K562 (cell line): Measurements from ENCODE around the gene SLAMF9. TPM values are rescaled to one million over a fixed set of nuclear protein-coding genes. Genes with fewer than 3 reads are reported as not detected.

Experiments
- ATAC-seq: fragments of 200-7000 bp; cut with Tn5 transposase; 3 replicates; pipeline ENCODE4 v1.9.1; 2020; ENCODE audit warnings: moderate library complexity
- BruUV-seq: library from RNA; stranded (reverse); fragments of 400-500 nt; replicated peaks from 2 replicates; lab custom pipeline; 2021; lab: Mats Ljungman, UMichigan
- CTCF ChIA-PET: fragments of 300-600 bp; formaldehyde crosslinking; extraction: SDS; loops from one replicate; lab custom pipeline; 2021; ENCODE audit warnings: low intra/inter-chr PET ratio; lab: Yijun Ruan, JAX
- POLR2A ChIA-PET: fragments of 300-600, 350-650 bp; sonication (Branson Sonifier 250); formaldehyde crosslinking; extraction: SDS; loops from one replicate; lab custom pipeline; 2021; ENCODE audit warnings: antibody characterized with exemption, inconsistent platforms; lab: Yijun Ruan, JAX
- DNase-seq, 4 experiments: peaks; one replicate each; pipeline versions ENCODE4 v3.0.0 to v3.0.0-alpha.2; 2011 to 2018; ENCODE audit warnings: low spot score in 3 of 4, mixed read lengths in 3 of 4; ENCODE audit errors: extremely low read depth in 1 of 4
- FAIRE-seq: peaks from 2 replicates; lab custom pipeline; 2011; peaks lifted over from hg19 to GRCh38; lab: Jason Lieb, UNC
- H2AFZ ChIP-seq: 2 replicates; pipeline ENCODE4 v1.6.0; 2011; ENCODE audit warnings: low read depth, low read length, control low read depth, inconsistent platforms
- H3K27ac ChIP-seq: fragments of 200-600 bp; 3 replicates; pipeline ENCODE4 v1.8.0; 2011; ENCODE audit warnings: low read depth, mild to moderate bottlenecking, control low read depth, inconsistent platforms, low read length, moderate library complexity, mixed read lengths; ENCODE audit errors: extremely low read depth
- H3K27me3 ChIP-seq, 2 experiments: fragments of 300-600 bp in 1 of 2; 2 replicates in 1 of 2; 3 replicates in 1 of 2; pipeline versions ENCODE4 v1.6.0 to v1.8.0; 2011; ENCODE audit warnings: inconsistent platforms in 2 of 2, low read length in 2 of 2, mild to moderate bottlenecking in 1 of 2, mixed read lengths in 1 of 2, moderate library complexity in 1 of 2; ENCODE audit not compliant: control insufficient read depth in 2 of 2, insufficient read depth in 2 of 2
- H3K36me3 ChIP-seq: fragments of 300-600 bp; 3 replicates; pipeline ENCODE4 v1.8.0; 2011; ENCODE audit warnings: mild to moderate bottlenecking, low read length, inconsistent platforms; ENCODE audit not compliant: control insufficient read depth, insufficient read depth
- H3K4me1 ChIP-seq, 2 experiments: fragments of 200-600 bp in 1 of 2; replicated peaks in 1 of 2; 2 replicates in 1 of 2; 3 replicates in 1 of 2; pipeline versions ENCODE4 v1.5.1 to v1.8.0; 2011; ENCODE audit warnings: inconsistent platforms in 2 of 2, low read length in 2 of 2, mild to moderate bottlenecking in 1 of 2, mixed read lengths in 1 of 2, moderate library complexity in 1 of 2; ENCODE audit not compliant: control insufficient read depth in 2 of 2, insufficient read depth in 2 of 2
- H3K4me2 ChIP-seq: 2 replicates; pipeline ENCODE4 v1.6.1; 2011; ENCODE audit warnings: low read length, control low read depth, inconsistent platforms, mixed read lengths; ENCODE audit not compliant: insufficient read depth
- H3K4me3 ChIP-seq: fragments of 200-600 bp; sonication (generic), shearing (Covaris generic); 2 replicates; pipeline ENCODE4 v1.5.1; 2016; ENCODE audit warnings: control low read depth, inconsistent platforms
- H3K79me2 ChIP-seq: fragments of 200-600 bp; 3 replicates; pipeline ENCODE4 v1.8.0; 2011; ENCODE audit warnings: low read length, inconsistent platforms; ENCODE audit not compliant: control insufficient read depth, insufficient read depth
- H3K9ac ChIP-seq, 2 experiments: 2 replicates each; pipeline versions ENCODE4 v1.6.0 to v1.6.1; 2011; ENCODE audit warnings: low read depth in 2 of 2, low read length in 2 of 2, control low read depth in 1 of 2, inconsistent platforms in 1 of 2, mild to moderate bottlenecking in 1 of 2, mixed read lengths in 1 of 2; ENCODE audit not compliant: insufficient read depth in 1 of 2
- H3K9me1 ChIP-seq: one replicate; pipeline ENCODE4 v1.6.0; 2011; ENCODE audit warnings: inconsistent platforms, mild to moderate bottlenecking, low read length, moderate library complexity; ENCODE audit not compliant: control insufficient read depth, insufficient read depth
- H3K9me3 ChIP-seq: replicated peaks from 2 replicates; pipeline ENCODE4 v1.5.1; 2011; ENCODE audit warnings: low read depth, low read length, inconsistent platforms; ENCODE audit not compliant: control insufficient read depth, insufficient read depth
- H4K20me1 ChIP-seq: replicated peaks from 2 replicates; pipeline ENCODE4 v1.6.1; 2011; ENCODE audit warnings: low read length, inconsistent platforms, mixed read lengths; ENCODE audit not compliant: control insufficient read depth, insufficient read depth
- CSDE1 ChIP-seq, 2 experiments: fragments of 450-650 bp; IDR thresholded peaks; 2 replicates each; pipeline ENCODE4 v1.6.1; 2016; ENCODE audit warnings: mild to moderate bottlenecking in 1 of 2
- HCFC1 ChIP-seq: IDR thresholded peaks from 2 replicates; pipeline ENCODE4 v1.6.1; 2012; ENCODE audit warnings: low read depth, low read length, improper control_type of control experiment
- KLF13 ChIP-seq: fragments of 450-650 bp; IDR thresholded peaks from 2 replicates; pipeline ENCODE4 v1.6.1; 2016; ENCODE audit warnings: missing genetic modification characterization, low read depth, mild to moderate bottlenecking, missing compliant biosample characterization, moderate library complexity, borderline replicate concordance
- MTF1 ChIP-seq: fragments of 250-450 bp; sonication (Bioruptor Pico); IDR thresholded peaks from 2 replicates; pipeline ENCODE4 v1.9.0; 2021; ENCODE audit warnings: moderate library complexity, mild to moderate bottlenecking, inconsistent platforms, borderline replicate concordance
- NFIX ChIP-seq: fragments of 250-450 bp; sonication (Bioruptor Pico); IDR thresholded peaks from 2 replicates; pipeline ENCODE4 v1.4.0; 2020; ENCODE audit warnings: low read depth, mild to moderate bottlenecking, moderate library complexity
- PHF8 ChIP-seq: fragments of 200-600 bp; sonication (generic); IDR thresholded peaks from 2 replicates; pipeline ENCODE4 v1.6.1; 2012; ENCODE audit warnings: mixed run types, mild to moderate bottlenecking, inconsistent platforms, low read length, moderate library complexity, borderline replicate concordance
- RUNX1 ChIP-seq: sonication (generic); IDR thresholded peaks from 2 replicates; pipeline ENCODE4 v1.6.1; 2016; ENCODE audit warnings: antibody characterized with exemption, low read depth
- SPI1 ChIP-seq: IDR thresholded peaks from 2 replicates; pipeline ENCODE4 v1.6.1; 2011; ENCODE audit warnings: low read depth, low read length, control low read depth, borderline replicate concordance
- TCF7 ChIP-seq: sonication (generic); IDR thresholded peaks from 2 replicates; pipeline ENCODE4 v1.6.1; 2016; ENCODE audit warnings: antibody characterized with exemption, borderline replicate concordance
- YY1 ChIP-seq, 3 experiments: IDR thresholded peaks; 2 replicates each; pipeline ENCODE4 v1.6.1; 2011; ENCODE audit warnings: low read length in 2 of 3, mild to moderate bottlenecking in 2 of 3, moderate library complexity in 2 of 3, borderline replicate concordance in 1 of 3, control low read depth in 1 of 3, low read depth in 1 of 3; ENCODE audit not compliant: insufficient read depth in 3 of 3, insufficient replicate concordance in 2 of 3, control insufficient read depth in 1 of 3, insufficient read length in 1 of 3; ENCODE audit errors: extremely low read depth in 1 of 3
- ZBED1 ChIP-seq: IDR thresholded peaks from 2 replicates; pipeline ENCODE4 v1.6.1; 2014
- ZFP36 ChIP-seq: fragments of 150-350 bp; IDR thresholded peaks from 2 replicates; pipeline ENCODE4 v1.6.1; 2018; ENCODE audit warnings: low read length, low read depth; ENCODE audit not compliant: partially characterized antibody
- ZNF3 ChIP-seq: fragments of 250-450 bp; sonication (Bioruptor Pico); IDR thresholded peaks from 2 replicates; pipeline ENCODE4 v1.5.0; 2021; ENCODE audit warnings: mild to moderate bottlenecking, moderate library complexity
- ZNF668 ChIP-seq: fragments of 250-450 bp; sonication (Bioruptor Pico); IDR thresholded peaks from 2 replicates; pipeline ENCODE4 v1.8.0; 2022; ENCODE audit warnings: mild to moderate bottlenecking, inconsistent platforms
- WGBS: fragments of 100-300 bp; shearing (Covaris generic); methylation state at CpG from one replicate; pipeline ENCODE4 v1.1.6; 2016; ENCODE audit warnings: low coverage, mixed read lengths; ENCODE audit not compliant: insufficient coverage; ENCODE audit errors: missing lambda C conversion rate; 5-methylcytosine and 5-hydroxymethylcytosine counted together
- in situ Hi-C: fragments of 300-500 bp; cut with MboI; formaldehyde crosslinking; loops from 4 replicates; pipeline ENCODE4 v1.15.0; 2018; ENCODE audit warnings: inconsistent platforms, mixed read lengths
- intact Hi-C: fragments of 100-400 bp; cut with micrococcal nuclease; formaldehyde crosslinking; loops from 2 replicates; pipeline ENCODE4 v1.14.2; 2022
- polyA plus RNA-seq, 8 experiments: library from polyadenylated mRNA; depleted of rRNA in 4 of 8; stranded (reverse) in 5 of 8; unstranded in 3 of 8; fragments of >200 nt; fragmentation: Nextera tagmentation in 2 of 8; fragmentation: Illumina TruSeq in 1 of 8; extraction: Ambion mirVana in 2 of 8; extraction: Trizol in 1 of 8; gene quantifications; 2 replicates each; pipeline versions ENCODE4 v1.2.1 to v1.2.3, GENCODE V29; 2011 to 2014; ENCODE audit warnings: inconsistent platforms in 1 of 8, missing spikeins in 1 of 8
- total RNA-seq, 7 experiments: library from RNA; depleted of rRNA in 6 of 7; stranded (reverse); fragments of >200 nt in 6 of 7; fragmentation: Illumina TruSeq in 2 of 7; extraction: Trizol in 2 of 7; gene quantifications; 2 replicates each; pipeline versions ENCODE4 v1.2.1 to v1.2.3, GENCODE V29; 2011 to 2021; ENCODE audit warnings: low replicate concordance in 1 of 7
- TF ChIP-seq, protein P1 (sequence below): fragments of 200-800 bp; sonication (Bioruptor generic); IDR thresholded peaks from 2 replicates; pipeline ENCODE4 v1.6.1; 2017; ENCODE audit warnings: missing genetic modification characterization, missing compliant biosample characterization

SLAMF9 gene
- total and polyA plus RNA-seq, 9 of the 15 experiments (the other 6 are each of a cell fraction or from before 2014, with no cell fraction given): 0.13 to 0.21 TPM; not detected in 7

DNA sequence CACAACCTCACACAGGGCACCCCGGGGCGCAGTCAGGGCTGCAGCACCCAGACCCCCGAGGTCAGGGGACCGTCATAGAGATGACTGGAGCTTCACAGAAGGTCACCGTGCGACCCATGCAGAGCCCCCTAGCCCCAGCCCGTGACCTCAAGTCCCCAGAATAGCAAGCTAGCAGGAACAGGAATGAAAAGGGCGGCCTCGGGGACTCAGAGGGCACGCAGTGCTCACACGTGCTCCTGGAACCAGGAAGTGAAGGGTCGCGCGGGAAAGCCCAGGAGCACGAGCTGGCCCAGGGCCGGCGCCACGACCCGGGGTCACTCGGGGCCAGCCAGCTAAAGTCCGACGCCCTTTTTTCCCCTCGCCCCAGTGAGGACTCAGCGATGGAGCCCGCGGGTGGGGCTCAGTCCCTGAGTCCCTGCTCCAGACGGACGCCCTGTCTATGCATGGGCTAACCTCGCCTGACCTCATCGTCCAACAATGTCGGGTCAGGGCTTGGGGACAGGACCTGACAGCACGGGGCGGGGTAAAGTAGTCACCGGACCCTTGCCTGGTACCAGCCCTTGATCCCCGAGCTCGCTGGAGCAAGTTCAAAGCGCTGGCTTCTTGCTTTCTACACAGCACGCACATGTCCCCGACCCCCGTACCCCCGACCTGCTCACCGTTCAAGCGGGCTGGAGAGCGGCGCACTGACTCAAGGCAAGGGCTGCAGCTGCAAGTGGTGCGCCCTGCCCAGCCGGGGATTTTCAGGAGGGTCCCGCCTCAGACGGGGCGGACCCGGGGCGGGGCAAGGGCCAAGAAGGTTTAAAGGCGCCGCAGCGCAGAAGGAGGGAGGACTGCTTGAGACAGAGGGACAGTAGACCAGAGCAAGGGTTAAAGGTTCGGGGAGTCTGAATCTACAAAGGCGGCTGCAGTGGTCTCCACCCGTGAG is 29.0 kb downstream of the SLAMF9 start, which contains the start of gene TAGLN2 (continued):
- peak in 2 of 3 experiments; percentile 38 to 53 for TF ChIP-seq YY1 (IDR thresholded peaks at IDR 0.05; ENCODE audit: borderline replicate concordance in 1 of 3, control insufficient read depth in 1 of 3, extremely low read depth in 1 of 3, insufficient read depth in 3 of 3, insufficient read length in 1 of 3, insufficient replicate concordance in 2 of 3, low read depth in 1 of 3, low read length in 2 of 3)
- TF ChIP-seq, all 486 proteins: peak for 142

DNA sequence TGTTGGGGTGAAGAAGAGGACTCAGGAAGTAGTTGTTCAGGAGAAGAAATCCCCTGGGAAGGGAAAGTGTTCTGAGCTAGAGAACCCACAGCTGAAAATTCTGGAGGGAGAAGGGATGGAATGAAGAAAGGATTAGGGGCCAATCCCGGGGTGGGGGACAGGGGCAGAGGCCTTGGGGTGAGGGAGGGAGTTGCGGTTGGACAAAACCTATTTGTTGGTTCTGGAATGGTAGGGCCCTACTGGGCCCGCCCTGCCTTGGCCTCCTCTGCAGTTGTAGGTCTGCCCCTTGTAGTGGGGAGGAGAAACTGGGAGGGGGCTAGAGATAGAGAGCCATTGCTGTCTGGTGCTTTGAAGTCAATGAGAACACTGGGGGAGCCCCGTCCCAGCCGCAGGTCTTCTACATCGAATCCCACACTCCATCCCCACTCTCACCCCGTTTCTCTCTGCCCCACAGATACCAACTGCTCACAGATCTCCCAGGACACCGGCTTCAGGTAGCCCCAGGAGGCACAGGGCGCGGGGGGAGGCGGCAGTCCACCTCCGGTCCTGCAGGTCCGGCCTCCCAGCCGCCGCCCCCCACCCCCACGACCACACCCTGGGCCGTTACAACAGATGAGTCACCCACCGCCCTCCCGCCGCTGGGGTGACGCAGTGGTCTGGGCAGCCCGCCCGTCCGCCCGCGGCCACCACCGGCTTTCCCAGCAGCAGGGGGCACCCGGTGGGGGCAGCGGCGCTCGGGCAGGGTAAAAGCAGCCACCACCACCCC is 29.8 kb downstream of the SLAMF9 start:
- Histone ChIP-seq H3K27me3 (no peaks in the 10 kb centered on the region), H3K79me2 (peaks cover 62% of the 10 kb centered on the region), H3K9me3 (no peaks in the 10 kb centered on the region), H3K4me2 (peak overlapping the region; percentile 94), H3K9ac (peak overlapping the region; percentile 93 to 99), H3K4me1 (peaks cover 28 to 70% of the 10 kb centered on the region in 2 experiments), H3K9me1 (peaks cover 12% of the 10 kb centered on the region), H3K27ac (peak overlapping the region; percentile 100), H4K20me1 (peaks cover 39% of the 10 kb centered on the region; the same call in 1 of the 2 replicates), H3K36me3 (peaks cover 40% of the 10 kb centered on the region), H3K4me3 (peak overlapping the region; percentile 72), H2AFZ (peak overlapping the region; percentile 65)
- WGBS: 0% methylated on average over 11 of the region's 31 CpGs
- ChIA-PET POLR2A (interaction anchor here (0.5 to 4.2 kb wide), 14 partner anchors 9 to 271 kb away, joined by 3 to 35 read pairs (median 4); partner anchors contain the start of gene DUSP23), CTCF (no interaction called here)
- in situ Hi-C loops: no loop called here
- TSS peak; percentile 35 for BruUV-seq
- intact Hi-C loops: loop anchor here (1.0 to 10.0 kb wide), 3 partner anchors 24 to 341 kb away; partner anchors contain the start of genes CFAP45 and DCAF8
- ATAC-seq (peak; percentile 72), FAIRE-seq (no peak), DNase-seq (peak; percentile 91 to 97 (median 94))
- TF ChIP-seq, protein P1, sequence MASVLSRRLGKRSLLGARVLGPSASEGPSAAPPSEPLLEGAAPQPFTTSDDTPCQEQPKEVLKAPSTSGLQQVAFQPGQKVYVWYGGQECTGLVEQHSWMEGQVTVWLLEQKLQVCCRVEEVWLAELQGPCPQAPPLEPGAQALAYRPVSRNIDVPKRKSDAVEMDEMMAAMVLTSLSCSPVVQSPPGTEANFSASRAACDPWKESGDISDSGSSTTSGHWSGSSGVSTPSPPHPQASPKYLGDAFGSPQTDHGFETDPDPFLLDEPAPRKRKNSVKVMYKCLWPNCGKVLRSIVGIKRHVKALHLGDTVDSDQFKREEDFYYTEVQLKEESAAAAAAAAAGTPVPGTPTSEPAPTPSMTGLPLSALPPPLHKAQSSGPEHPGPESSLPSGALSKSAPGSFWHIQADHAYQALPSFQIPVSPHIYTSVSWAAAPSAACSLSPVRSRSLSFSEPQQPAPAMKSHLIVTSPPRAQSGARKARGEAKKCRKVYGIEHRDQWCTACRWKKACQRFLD: peak; percentile 66; the same call in 1 of the 2 replicates
- no peak for TF ChIP-seq NFIX
- 0 out of 2 replicates have a peak, but pooled peaks have one; percentile 33 for TF ChIP-seq KLF13
- no peak for TF ChIP-seq PHF8
- no peak for TF ChIP-seq ZFP36
- no peak for TF ChIP-seq ZBED1
- no peak for TF ChIP-seq TCF7
- no peak for TF ChIP-seq CSDE1 (IDR thresholded peaks at IDR 0.05)
- no peak for TF ChIP-seq SPI1
- TF ChIP-seq HCFC1: no peak; the same call in 1 of the 2 replicates
- no peak for TF ChIP-seq ZNF3 (CRISPR knock-in tag)
- TF ChIP-seq RUNX1: no peak
- no peak for TF ChIP-seq MTF1
- no peak for TF ChIP-seq ZNF668 (CRISPR knock-in tag)
